ENCODE measurements around the gene CCL1.
"Not testable (repeated sequence)": the region's sequence is repeated elsewhere in the genome, so short reads cannot be mapped to it uniquely, and the experiment has no call there.

The CCL1 gene

GRCh38 chr17:34357398-34357797 is 5.6 kb downstream of the CCL1 start:
- no peak for DNase-seq

- DNase-seq: no peak
Observed at GRCh38 chr17:34356194-34356593, 6.8 kb downstream of the CCL1 start, which contains the start of gene CCL13. Gene CCL13, plus strand, starts transcription at chr17:34356480. Its CDS starts 47 bp downstream, at chr17:34356527.

GRCh38 chr17:34354637-34355036 is 8.4 kb downstream of the CCL1 start:
- no peak for DNase-seq

GRCh38 chr17:34352191-34352590 is 10.8 kb downstream of the CCL1 start:
- no peak for DNase-seq

- no peak for DNase-seq
Observed at GRCh38 chr17:34351096-34351495, 11.9 kb downstream of the CCL1 start.

GRCh38 chr17:34349751-34350150 is 13.3 kb downstream of the CCL1 start:
- no peak for DNase-seq

- no peak for DNase-seq
Observed at GRCh38 chr17:34347063-34347462, 16.0 kb downstream of the CCL1 start.

GRCh38 chr17:34341916-34342315 is 21.1 kb downstream of the CCL1 start:
- no peak for DNase-seq

- DNase-seq: no peak
Observed at GRCh38 chr17:34339138-34339770, 23.8 kb downstream of the CCL1 start.

- DNase-seq: no peak
Observed at GRCh38 chr17:34337701-34338100, 25.3 kb downstream of the CCL1 start.

- not testable (repeated sequence) for DNase-seq
Observed at GRCh38 chr17:34327580-34327979, 35.5 kb downstream of the CCL1 start.

- DNase-seq: no peak
Observed at GRCh38 chr17:34321964-34322363, 41.1 kb downstream of the CCL1 start.

- no peak for DNase-seq
Observed at GRCh38 chr17:34319039-34319483, 44.0 kb downstream of the CCL1 start, which contains the start of gene CCL8. Gene CCL8, plus strand, starts transcription at chr17:34319435. Its CDS starts 67 bp downstream, at chr17:34319502.

- DNase-seq: no peak
Observed at GRCh38 chr17:34318474-34318873, 44.6 kb downstream of the CCL1 start.

GRCh38 chr17:34314279-34314678 is 48.8 kb downstream of the CCL1 start:
- no peak for DNase-seq

GRCh38 chr17:34313164-34313563 is 49.9 kb downstream of the CCL1 start:
- DNase-seq: no peak

- no peak for DNase-seq
Observed at GRCh38 chr17:34312080-34312479, 51.0 kb downstream of the CCL1 start.

- no peak for DNase-seq
Observed at GRCh38 chr17:34311291-34311690, 51.7 kb downstream of the CCL1 start.
